ENCODE data around the gene ARHGEF33.

The ARHGEF33 gene

GRCh38 chr2:38973266-38973665, 83.6 kb downstream of the ARHGEF33 start:
- no peaks in the 10 kb centered on the region for H3K27me3 ChIP-seq (ENCODE audit: control insufficient read depth in 1 of 2, insufficient read depth in 2 of 2, low read length in 2 of 2)
- no peaks in the 10 kb centered on the region for H3K4me1 ChIP-seq (ENCODE audit: control insufficient read depth in 1 of 2, insufficient read depth in 2 of 2, low read length in 2 of 2)
- no peak overlapping the region for H3K9ac ChIP-seq (ENCODE audit: low read depth in 1 of 2, low read length in 2 of 2)
- H3K9me3 ChIP-seq (ENCODE audit: control insufficient read depth in 1 of 2, low read length in 2 of 2), result no peaks in the 10 kb centered on the region
- H3K36me3 ChIP-seq (ENCODE audit: control insufficient read depth in 1 of 2, insufficient read depth in 2 of 2, low read length in 2 of 2), result no peaks in the 10 kb centered on the region
- H3K4me3 ChIP-seq (ENCODE audit: low read depth in 1 of 2, low read length in 2 of 2), result no peak overlapping the region
- no peak overlapping the region for H3K27ac ChIP-seq (ENCODE audit: low read depth, low read length)

- Histone ChIP-seq H3K9ac (ENCODE audit: low read depth in 1 of 2, low read length in 2 of 2) (no peak overlapping the region), H3K27me3 (ENCODE audit: control insufficient read depth in 1 of 2, insufficient read depth in 2 of 2, low read length in 2 of 2) (no peaks in the 10 kb centered on the region), H3K27ac (ENCODE audit: low read depth, low read length) (no peak overlapping the region)
These were observed 85.4 kb downstream of the ARHGEF33 start for GRCh38 chr2:38975042-38975441.

GRCh38 chr2:38977047-38977446, 87.4 kb downstream of the ARHGEF33 start:
- Histone ChIP-seq H3K27me3 (ENCODE audit: control insufficient read depth in 1 of 2, insufficient read depth in 2 of 2, low read length in 2 of 2) (no peaks in the 10 kb centered on the region), H3K27ac (ENCODE audit: low read depth, low read length) (no peak overlapping the region), H3K4me3 (ENCODE audit: low read depth in 1 of 2, low read length in 2 of 2) (no peak overlapping the region), H3K9ac (ENCODE audit: low read depth in 1 of 2, low read length in 2 of 2) (no peak overlapping the region), H3K4me1 (ENCODE audit: control insufficient read depth in 1 of 2, insufficient read depth in 2 of 2, low read length in 2 of 2) (peaks cover 0 to 12% of the 10 kb centered on the region in 2 donors), H3K9me3 (ENCODE audit: control insufficient read depth in 1 of 2, low read length in 2 of 2) (no peaks in the 10 kb centered on the region), H3K36me3 (ENCODE audit: control insufficient read depth in 1 of 2, insufficient read depth in 2 of 2, low read length in 2 of 2) (no peaks in the 10 kb centered on the region)

More at GRCh38 chr2:38975042-38975441, 85.4 kb downstream of the ARHGEF33 start:
- no peaks in the 10 kb centered on the region for H3K36me3 ChIP-seq (ENCODE audit: control insufficient read depth in 1 of 2, insufficient read depth in 2 of 2, low read length in 2 of 2)
- no peaks in the 10 kb centered on the region for H3K4me1 ChIP-seq (ENCODE audit: control insufficient read depth in 1 of 2, insufficient read depth in 2 of 2, low read length in 2 of 2)
- H3K9me3 ChIP-seq (ENCODE audit: control insufficient read depth in 1 of 2, low read length in 2 of 2), result no peaks in the 10 kb centered on the region
- no peak overlapping the region for H3K4me3 ChIP-seq (ENCODE audit: low read depth in 1 of 2, low read length in 2 of 2)

GRCh38 chr2:38978296-38978903, 88.7 kb downstream of the ARHGEF33 start:
- Histone ChIP-seq H3K36me3 (ENCODE audit: control insufficient read depth in 1 of 2, insufficient read depth in 2 of 2, low read length in 2 of 2) (no peaks in the 10 kb centered on the region), H3K4me1 (ENCODE audit: control insufficient read depth in 1 of 2, insufficient read depth in 2 of 2, low read length in 2 of 2) (peaks cover 0 to 13% of the 10 kb centered on the region in 2 donors), H3K9me3 (ENCODE audit: control insufficient read depth in 1 of 2, low read length in 2 of 2) (no peaks in the 10 kb centered on the region), H3K4me3 (ENCODE audit: low read depth in 1 of 2, low read length in 2 of 2) (no peak overlapping the region), H3K9ac (ENCODE audit: low read depth in 1 of 2, low read length in 2 of 2) (no peak overlapping the region), H3K27me3 (ENCODE audit: control insufficient read depth in 1 of 2, insufficient read depth in 2 of 2, low read length in 2 of 2) (no peaks in the 10 kb centered on the region), H3K27ac (ENCODE audit: low read depth, low read length) (no peak overlapping the region)

GRCh38 chr2:38978908-38979307, 89.2 kb downstream of the ARHGEF33 start:
- H3K36me3 ChIP-seq (ENCODE audit: control insufficient read depth in 1 of 2, insufficient read depth in 2 of 2, low read length in 2 of 2), result no peaks in the 10 kb centered on the region
- H3K4me3 ChIP-seq (ENCODE audit: low read depth in 1 of 2, low read length in 2 of 2), result no peak overlapping the region
- no peaks in the 10 kb centered on the region for H3K9me3 ChIP-seq (ENCODE audit: control insufficient read depth in 1 of 2, low read length in 2 of 2)
- H3K4me1 ChIP-seq (ENCODE audit: control insufficient read depth in 1 of 2, insufficient read depth in 2 of 2, low read length in 2 of 2), result peaks cover 0 to 13% of the 10 kb centered on the region in 2 donors
- no peak overlapping the region for H3K9ac ChIP-seq (ENCODE audit: low read depth in 1 of 2, low read length in 2 of 2)
- no peaks in the 10 kb centered on the region for H3K27me3 ChIP-seq (ENCODE audit: control insufficient read depth in 1 of 2, insufficient read depth in 2 of 2, low read length in 2 of 2)
- no peak overlapping the region for H3K27ac ChIP-seq (ENCODE audit: low read depth, low read length)

GRCh38 chr2:38981003-38981669, 91.5 kb downstream of the ARHGEF33 start:
- no peak overlapping the region for H3K27ac ChIP-seq (ENCODE audit: low read depth, low read length)
- no peak overlapping the region for H3K4me3 ChIP-seq (ENCODE audit: low read depth in 1 of 2, low read length in 2 of 2)
- H3K27me3 ChIP-seq (ENCODE audit: control insufficient read depth in 1 of 2, insufficient read depth in 2 of 2, low read length in 2 of 2), result no peaks in the 10 kb centered on the region
- H3K9me3 ChIP-seq (ENCODE audit: control insufficient read depth in 1 of 2, low read length in 2 of 2), result no peaks in the 10 kb centered on the region
- peaks cover 9 to 14% of the 10 kb centered on the region in 2 donors for H3K36me3 ChIP-seq (ENCODE audit: control insufficient read depth in 1 of 2, insufficient read depth in 2 of 2, low read length in 2 of 2)
- H3K4me1 ChIP-seq (ENCODE audit: control insufficient read depth in 1 of 2, insufficient read depth in 2 of 2, low read length in 2 of 2), result peaks cover 0 to 13% of the 10 kb centered on the region in 2 donors
- no peak overlapping the region for H3K9ac ChIP-seq (ENCODE audit: low read depth in 1 of 2, low read length in 2 of 2)

- no peaks in the 10 kb centered on the region for H3K9me3 ChIP-seq (ENCODE audit: control insufficient read depth in 1 of 2, low read length in 2 of 2)
- peaks cover 0 to 13% of the 10 kb centered on the region in 2 donors for H3K4me1 ChIP-seq (ENCODE audit: control insufficient read depth in 1 of 2, insufficient read depth in 2 of 2, low read length in 2 of 2)
These were observed 92.1 kb downstream of the ARHGEF33 start for GRCh38 chr2:38981670-38982357.

GRCh38 chr2:38982498-38982897, 92.8 kb downstream of the ARHGEF33 start:
- H3K9ac ChIP-seq (ENCODE audit: low read depth in 1 of 2, low read length in 2 of 2), result no peak overlapping the region
- H3K27ac ChIP-seq (ENCODE audit: low read depth, low read length), result no peak overlapping the region
- peaks cover 0 to 13% of the 10 kb centered on the region in 2 donors for H3K4me1 ChIP-seq (ENCODE audit: control insufficient read depth in 1 of 2, insufficient read depth in 2 of 2, low read length in 2 of 2)
- H3K36me3 ChIP-seq (ENCODE audit: control insufficient read depth in 1 of 2, insufficient read depth in 2 of 2, low read length in 2 of 2), result peaks cover 14 to 15% of the 10 kb centered on the region in 2 donors
- no peaks in the 10 kb centered on the region for H3K9me3 ChIP-seq (ENCODE audit: control insufficient read depth in 1 of 2, low read length in 2 of 2)
- H3K27me3 ChIP-seq (ENCODE audit: control insufficient read depth in 1 of 2, insufficient read depth in 2 of 2, low read length in 2 of 2), result no peaks in the 10 kb centered on the region
- H3K4me3 ChIP-seq (ENCODE audit: low read depth in 1 of 2, low read length in 2 of 2), result no peak overlapping the region

More at GRCh38 chr2:38981670-38982357, 92.1 kb downstream of the ARHGEF33 start:
- Histone ChIP-seq H3K36me3 (ENCODE audit: control insufficient read depth in 1 of 2, insufficient read depth in 2 of 2, low read length in 2 of 2) (peaks cover 9 to 15% of the 10 kb centered on the region in 2 donors), H3K9ac (ENCODE audit: low read depth in 1 of 2, low read length in 2 of 2) (no peak overlapping the region), H3K27ac (ENCODE audit: low read depth, low read length) (no peak overlapping the region), H3K4me3 (ENCODE audit: low read depth in 1 of 2, low read length in 2 of 2) (no peak overlapping the region), H3K27me3 (ENCODE audit: control insufficient read depth in 1 of 2, insufficient read depth in 2 of 2, low read length in 2 of 2) (no peaks in the 10 kb centered on the region)

GRCh38 chr2:38988716-38989115, 99.0 kb downstream of the ARHGEF33 start:
- no peaks in the 10 kb centered on the region for H3K27me3 ChIP-seq (ENCODE audit: control insufficient read depth in 1 of 2, insufficient read depth in 2 of 2, low read length in 2 of 2)
- no peak overlapping the region for H3K4me3 ChIP-seq (ENCODE audit: low read depth in 1 of 2, low read length in 2 of 2)
- H3K36me3 ChIP-seq (ENCODE audit: control insufficient read depth in 1 of 2, insufficient read depth in 2 of 2, low read length in 2 of 2), result peaks cover 20 to 38% of the 10 kb centered on the region in 2 donors
- no peaks in the 10 kb centered on the region for H3K9me3 ChIP-seq (ENCODE audit: control insufficient read depth in 1 of 2, low read length in 2 of 2)
- no peaks in the 10 kb centered on the region for H3K4me1 ChIP-seq (ENCODE audit: control insufficient read depth in 1 of 2, insufficient read depth in 2 of 2, low read length in 2 of 2)
- H3K27ac ChIP-seq (ENCODE audit: low read depth, low read length), result no peak overlapping the region
- H3K9ac ChIP-seq (ENCODE audit: low read depth in 1 of 2, low read length in 2 of 2), result no peak overlapping the region

- no peak overlapping the region for H3K4me3 ChIP-seq (ENCODE audit: low read depth in 1 of 2, low read length in 2 of 2)
- no peaks in the 10 kb centered on the region for H3K27me3 ChIP-seq (ENCODE audit: control insufficient read depth in 1 of 2, insufficient read depth in 2 of 2, low read length in 2 of 2)
- H3K36me3 ChIP-seq (ENCODE audit: control insufficient read depth in 1 of 2, insufficient read depth in 2 of 2, low read length in 2 of 2), result peaks cover 11 to 39% of the 10 kb centered on the region in 2 donors
- no peak overlapping the region for H3K27ac ChIP-seq (ENCODE audit: low read depth, low read length)
- H3K9ac ChIP-seq (ENCODE audit: low read depth in 1 of 2, low read length in 2 of 2), result no peak overlapping the region
- no peaks in the 10 kb centered on the region for H3K4me1 ChIP-seq (ENCODE audit: control insufficient read depth in 1 of 2, insufficient read depth in 2 of 2, low read length in 2 of 2)
- H3K9me3 ChIP-seq (ENCODE audit: control insufficient read depth in 1 of 2, low read length in 2 of 2), result no peaks in the 10 kb centered on the region
These were observed 102.2 kb downstream of the ARHGEF33 start for GRCh38 chr2:38991899-38992298.

Data from duodenal mucosa (tissue), 2 donors.